Epithelial cell of esophagus (primary cell): ENCODE results near the gene CFAP20DC.
"Not testable (repeated sequence)": the region's sequence is repeated elsewhere in the genome, so short reads cannot be mapped to it uniquely, and the experiment has no call there.

ENCODE experiments used
- DNase-seq: peaks from one replicate; pipeline ENCODE4 v3.0.0; 2010; ENCODE audit warnings: low read depth
- H3K4me3 ChIP-seq: 2 replicates; pipeline ENCODE4 v1.5.1; 2011; ENCODE audit warnings: mild to moderate bottlenecking, low read length, control low read depth
- TF ChIP-seq, protein P1 (sequence below): IDR thresholded peaks from 2 replicates; pipeline ENCODE4 v1.5.1; 2011; ENCODE audit warnings: low read depth, mild to moderate bottlenecking, low read length, control low read depth, inconsistent platforms; ENCODE audit not compliant: insufficient read depth; ENCODE audit errors: missing control alignments

The CFAP20DC gene

GRCh38 chr3:58899953-58900298 lies 149.9 kb downstream of the CFAP20DC start:
- no peak for DNase-seq
- no peak overlapping the region for H3K4me3 ChIP-seq
- TF ChIP-seq, protein P1, sequence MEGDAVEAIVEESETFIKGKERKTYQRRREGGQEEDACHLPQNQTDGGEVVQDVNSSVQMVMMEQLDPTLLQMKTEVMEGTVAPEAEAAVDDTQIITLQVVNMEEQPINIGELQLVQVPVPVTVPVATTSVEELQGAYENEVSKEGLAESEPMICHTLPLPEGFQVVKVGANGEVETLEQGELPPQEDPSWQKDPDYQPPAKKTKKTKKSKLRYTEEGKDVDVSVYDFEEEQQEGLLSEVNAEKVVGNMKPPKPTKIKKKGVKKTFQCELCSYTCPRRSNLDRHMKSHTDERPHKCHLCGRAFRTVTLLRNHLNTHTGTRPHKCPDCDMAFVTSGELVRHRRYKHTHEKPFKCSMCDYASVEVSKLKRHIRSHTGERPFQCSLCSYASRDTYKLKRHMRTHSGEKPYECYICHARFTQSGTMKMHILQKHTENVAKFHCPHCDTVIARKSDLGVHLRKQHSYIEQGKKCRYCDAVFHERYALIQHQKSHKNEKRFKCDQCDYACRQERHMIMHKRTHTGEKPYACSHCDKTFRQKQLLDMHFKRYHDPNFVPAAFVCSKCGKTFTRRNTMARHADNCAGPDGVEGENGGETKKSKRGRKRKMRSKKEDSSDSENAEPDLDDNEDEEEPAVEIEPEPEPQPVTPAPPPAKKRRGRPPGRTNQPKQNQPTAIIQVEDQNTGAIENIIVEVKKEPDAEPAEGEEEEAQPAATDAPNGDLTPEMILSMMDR = no peak

DNA sequence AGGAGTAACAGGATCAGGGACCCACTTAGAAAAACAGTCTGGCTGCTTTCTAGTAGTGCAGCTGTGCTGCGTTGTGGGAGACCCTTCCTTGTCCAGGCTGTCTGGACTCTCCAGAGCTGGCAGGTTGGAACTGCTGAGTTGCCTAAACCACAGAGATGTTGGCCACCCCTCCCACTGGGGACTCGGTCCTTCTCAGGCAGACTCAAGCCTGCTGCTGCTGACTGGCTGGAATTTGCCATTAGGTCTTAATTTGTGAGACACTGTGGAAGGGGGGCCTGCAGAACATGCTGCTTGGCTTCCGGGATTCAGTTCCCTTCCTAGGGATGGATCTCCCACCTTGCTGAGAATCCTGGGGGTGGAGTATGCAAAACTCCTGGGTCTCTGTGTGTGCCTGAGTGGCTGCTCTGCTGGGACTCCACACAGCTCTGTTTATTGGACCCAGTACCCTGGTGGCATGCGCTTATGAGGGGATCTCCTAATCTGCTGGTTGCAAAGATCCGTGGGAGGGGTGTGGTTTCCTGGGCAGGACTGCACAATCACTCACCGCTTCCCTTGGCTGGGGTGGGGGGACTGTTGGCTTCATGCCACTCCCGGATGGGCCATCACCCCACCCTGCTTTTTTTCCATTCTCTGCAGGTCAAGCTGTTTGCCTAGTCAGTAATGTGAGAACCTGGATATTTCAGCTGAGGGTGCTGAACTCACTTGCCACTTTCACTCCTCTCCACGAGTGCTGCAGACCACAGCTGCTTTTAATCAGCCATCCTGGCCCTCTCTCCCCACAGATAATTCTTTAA lies 150.5 kb downstream of the CFAP20DC start:
- peak; percentile 9 for DNase-seq
- TF ChIP-seq, protein P1 = no peak
- H3K4me3 ChIP-seq = no peak overlapping the region

- no peak overlapping the region for H3K4me3 ChIP-seq
Observed at GRCh38 chr3:58898513-58898912, 151.3 kb downstream of the CFAP20DC start.

GRCh38 chr3:58897646-58898045 lies 152.2 kb downstream of the CFAP20DC start:
- TF ChIP-seq, protein P1 = no peak
- H3K4me3 ChIP-seq = no peak overlapping the region
- no peak for DNase-seq

More at GRCh38 chr3:58898513-58898912, 151.3 kb downstream of the CFAP20DC start:
- TF ChIP-seq, protein P1 = no peak
- no peak for DNase-seq

DNA sequence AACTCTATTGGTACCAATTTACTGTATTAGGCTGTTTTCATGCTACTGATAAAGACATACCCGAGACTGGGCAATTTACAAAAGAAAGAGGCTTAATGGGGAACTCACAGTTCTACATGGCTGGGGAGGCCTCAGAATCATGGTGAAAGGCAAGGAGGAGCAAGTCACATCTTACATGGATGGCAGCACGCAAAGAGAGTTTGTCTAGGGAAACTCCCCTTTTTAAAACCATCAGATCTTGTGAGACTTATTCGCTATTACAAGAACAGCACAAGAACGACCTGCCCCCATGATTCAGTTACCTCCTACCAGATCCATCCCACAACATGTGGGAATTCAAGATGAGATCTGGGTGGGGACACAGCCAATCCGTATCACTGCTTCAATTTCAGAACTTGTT lies 154.1 kb downstream of the CFAP20DC start:
- DNase-seq, H3K4me3 ChIP-seq: not testable (repeated sequence)

GRCh38 chr3:58892526-58892925 lies 157.3 kb downstream of the CFAP20DC start:
- not testable (repeated sequence) for DNase-seq, H3K4me3 ChIP-seq

DNA sequence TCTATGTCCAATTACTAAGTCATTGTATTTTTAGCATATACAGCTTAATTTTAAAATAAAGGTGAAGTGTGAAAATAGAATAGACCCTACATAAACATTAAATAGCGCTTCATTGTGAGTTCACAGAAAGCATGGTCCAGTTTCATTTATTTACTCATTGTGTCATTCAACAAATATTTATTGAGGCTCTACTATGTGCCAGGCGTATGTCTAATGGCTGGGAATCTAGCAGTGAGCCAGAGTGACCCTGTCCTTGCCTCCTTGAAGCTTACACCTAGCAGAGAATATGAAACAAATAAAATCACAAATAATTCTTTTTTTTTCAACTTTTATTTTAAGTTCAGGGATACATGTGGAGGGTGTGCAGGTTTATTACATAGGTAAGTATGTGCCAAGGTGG lies 161.7 kb downstream of the CFAP20DC start:
- DNase-seq = no peak
- TF ChIP-seq, protein P1 = no peak
- H3K4me3 ChIP-seq = no peak overlapping the region

GRCh38 chr3:58884453-58884852 lies 165.4 kb downstream of the CFAP20DC start:
- H3K4me3 ChIP-seq = no peak overlapping the region
- TF ChIP-seq, protein P1 = no peak
- no peak for DNase-seq
